Measurements from ENCODE around the gene KLC1. TPM values are rescaled to one million over a fixed set of nuclear protein-coding genes. Genes with fewer than 3 reads are reported as not detected.

KLC1 gene
- total RNA-seq, 1 experiment from 2014 or later, result 216 TPM

DNA sequence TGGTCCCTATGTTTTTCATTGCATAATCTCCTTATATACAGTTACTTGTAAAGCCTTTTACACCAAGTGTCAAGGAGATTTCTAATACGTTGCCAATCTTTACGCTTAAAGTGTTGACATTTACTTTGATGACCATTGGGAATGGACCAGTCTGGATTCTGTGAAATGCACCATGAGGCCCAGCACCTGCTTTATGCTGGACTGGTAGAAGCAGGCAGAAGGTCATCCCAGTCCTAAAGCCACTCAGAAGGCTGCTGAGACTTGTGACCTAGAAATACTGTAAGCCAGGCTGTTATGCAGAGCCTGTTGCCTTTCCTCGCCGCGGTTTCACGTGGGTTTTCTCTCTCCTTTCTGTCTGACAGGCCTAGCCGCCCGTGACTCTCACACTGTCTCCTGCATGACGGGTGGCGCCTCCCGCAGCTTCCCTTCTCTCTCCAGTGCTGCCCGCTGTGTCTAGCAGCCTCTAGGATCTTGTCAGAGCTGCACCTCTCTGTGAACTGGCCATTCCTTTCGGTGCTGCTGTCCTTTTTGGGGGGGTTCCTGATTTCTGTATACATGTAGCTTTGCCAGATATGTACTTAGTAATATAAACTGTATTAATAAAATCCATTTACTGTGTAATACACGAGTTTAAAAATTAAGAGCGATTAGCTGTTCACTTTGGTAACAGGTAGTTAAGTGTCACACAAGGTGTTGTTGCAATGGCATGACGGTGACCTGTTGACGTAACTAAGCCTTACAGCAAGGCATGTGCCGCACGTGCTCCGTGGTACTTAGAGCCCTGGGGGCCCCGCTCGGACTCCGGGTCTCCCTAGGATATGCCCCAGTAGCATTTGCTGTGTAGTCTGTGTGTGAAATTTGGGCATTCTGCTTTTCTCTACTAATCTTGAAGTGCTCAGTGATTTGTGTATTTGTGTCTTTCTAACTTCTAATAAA, 56.5 kb downstream of the KLC1 start:
- ChIA-PET CTCF (no interaction called here), POLR2A (no interaction called here)
- Mint-ChIP-seq H3K4me1 (ENCODE audit: insufficient read depth, unreplicated experiment) (no peaks in the 10 kb centered on the region), H3K27me3 (ENCODE audit: insufficient read depth, unreplicated experiment) (no peaks in the 10 kb centered on the region), H3K4me3 (ENCODE audit: unreplicated experiment) (no peak overlapping the region), H3K9me3 (ENCODE audit: unreplicated experiment) (no peaks in the 10 kb centered on the region), H3K36me3 (ENCODE audit: insufficient read depth, unreplicated experiment) (peaks cover 87% of the 10 kb centered on the region), H3K27ac (ENCODE audit: low read depth, unreplicated experiment) (no peak overlapping the region)
- no TSS peak for BruUV-seq (replicated peaks)
- intact Hi-C loops (cut with micrococcal nuclease), result no loop called here
- DNase-seq (ENCODE audit: unreplicated experiment), result no peak
- no peak for TF ChIP-seq CTCF (IDR thresholded peaks at IDR 0.05; ENCODE audit: unreplicated experiment)

- POLR2A ChIA-PET, result no interaction called here
- Mint-ChIP-seq H3K4me1 (ENCODE audit: insufficient read depth, unreplicated experiment) (no peaks in the 10 kb centered on the region), H3K27me3 (ENCODE audit: insufficient read depth, unreplicated experiment) (no peaks in the 10 kb centered on the region), H3K9me3 (ENCODE audit: unreplicated experiment) (no peaks in the 10 kb centered on the region), H3K4me3 (ENCODE audit: unreplicated experiment) (no peak overlapping the region), H3K36me3 (ENCODE audit: insufficient read depth, unreplicated experiment) (peaks cover 81% of the 10 kb centered on the region), H3K27ac (ENCODE audit: low read depth, unreplicated experiment) (no peak overlapping the region)
- DNase-seq (ENCODE audit: unreplicated experiment), result no peak
- intact Hi-C loops (cut with micrococcal nuclease), result no loop called here
- CTCF ChIA-PET, result no interaction called here
- no peak for TF ChIP-seq CTCF (IDR thresholded peaks at IDR 0.05; ENCODE audit: unreplicated experiment)
- no TSS peak for BruUV-seq (replicated peaks)
Observed at GRCh38 chr14:103686831-103687485, 57.9 kb downstream of the KLC1 start.

- no TSS peak for BruUV-seq (replicated peaks)
Observed at GRCh38 chr14:103687712-103688111, 58.7 kb downstream of the KLC1 start.

More at GRCh38 chr14:103687712-103688111, 58.7 kb downstream of the KLC1 start:
- no peak for TF ChIP-seq CTCF (IDR thresholded peaks at IDR 0.05; ENCODE audit: unreplicated experiment)
- H3K27ac Mint-ChIP-seq (ENCODE audit: low read depth, unreplicated experiment), result no peak overlapping the region
- no peaks in the 10 kb centered on the region for H3K9me3 Mint-ChIP-seq (ENCODE audit: unreplicated experiment)
- no peak overlapping the region for H3K4me3 Mint-ChIP-seq (ENCODE audit: unreplicated experiment)
- intact Hi-C loops (cut with micrococcal nuclease), result no loop called here
- H3K4me1 Mint-ChIP-seq (ENCODE audit: insufficient read depth, unreplicated experiment), result no peaks in the 10 kb centered on the region
- no peak for DNase-seq (ENCODE audit: unreplicated experiment)
- H3K36me3 Mint-ChIP-seq (ENCODE audit: insufficient read depth, unreplicated experiment), result peaks cover 80% of the 10 kb centered on the region
- ChIA-PET CTCF (interaction anchor here (0.8 kb wide), 1 partner anchor 120 kb away, joined by 4 read pairs; no protein-coding TSS in a partner anchor), POLR2A (no interaction called here)
- no peaks in the 10 kb centered on the region for H3K27me3 Mint-ChIP-seq (ENCODE audit: insufficient read depth, unreplicated experiment)

Measured in MCF 10A (cell line).